NB4 (cell line): ENCODE data around the gene ROR2.
"Not testable (repeated sequence)": the region's sequence is repeated elsewhere in the genome, so short reads cannot be mapped to it uniquely, and the experiment has no call there.

Experiments
- DNase-seq: peaks from one replicate; pipeline ENCODE4 v3.0.0; 2010; ENCODE audit warnings: low read depth
- H3K4me3 ChIP-seq: one replicate; pipeline ENCODE4 v1.5.1; 2011; ENCODE audit warnings: mild to moderate bottlenecking, low read depth, low read length, moderate library complexity
- CTCF ChIP-seq: IDR thresholded peaks from one replicate; pipeline ENCODE4 v1.5.1; 2012; ENCODE audit warnings: low read depth, low read length
- MYC ChIP-seq: IDR thresholded peaks from 2 replicates; pipeline ENCODE4 v1.6.1; 2011; ENCODE audit warnings: low read depth, low read length
- POLR2A ChIP-seq: IDR thresholded peaks from 2 replicates; pipeline ENCODE4 v1.6.1; 2011; ENCODE audit warnings: mild to moderate bottlenecking; ENCODE audit not compliant: insufficient read length; ENCODE audit errors: extremely low read depth
- TF ChIP-seq, protein P1 (sequence below): IDR thresholded peaks from 2 replicates; pipeline ENCODE4 v1.6.1; 2011; ENCODE audit warnings: low read depth, low read length

Gene ROR2

GRCh38 chr9:91532325-91532724 lies 417.7 kb downstream of the ROR2 start:
- DNase-seq, result no peak
- H3K4me3 ChIP-seq, result no peak overlapping the region
- no peak for TF ChIP-seq CTCF
- TF ChIP-seq MYC, result no peak
- TF ChIP-seq, protein P1, sequence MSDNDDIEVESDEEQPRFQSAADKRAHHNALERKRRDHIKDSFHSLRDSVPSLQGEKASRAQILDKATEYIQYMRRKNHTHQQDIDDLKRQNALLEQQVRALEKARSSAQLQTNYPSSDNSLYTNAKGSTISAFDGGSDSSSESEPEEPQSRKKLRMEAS, result no peak
- no peak for TF ChIP-seq POLR2A

- no peak for TF ChIP-seq MYC
- TF ChIP-seq POLR2A, result no peak
- TF ChIP-seq, protein P1, result no peak
- no peak for TF ChIP-seq CTCF
- no peak overlapping the region for H3K4me3 ChIP-seq
- no peak for DNase-seq
These were observed 419.2 kb downstream of the ROR2 start for GRCh38 chr9:91530829-91531228.

GRCh38 chr9:91522481-91522880 lies 427.5 kb downstream of the ROR2 start:
- no peak for DNase-seq
- TF ChIP-seq, protein P1, result no peak
- TF ChIP-seq MYC, result no peak
- TF ChIP-seq POLR2A, result no peak
- TF ChIP-seq CTCF, result no peak
- no peak overlapping the region for H3K4me3 ChIP-seq

GRCh38 chr9:91519520-91520277 lies 430.3 kb downstream of the ROR2 start:
- no peak for DNase-seq
- H3K4me3 ChIP-seq, result no peak overlapping the region
- no peak for TF ChIP-seq POLR2A
- TF ChIP-seq CTCF, result no peak
- TF ChIP-seq MYC, result no peak
- TF ChIP-seq, protein P1, result no peak

- no peak for DNase-seq
- no peak for TF ChIP-seq MYC
- TF ChIP-seq, protein P1, result no peak
- H3K4me3 ChIP-seq, result no peak overlapping the region
These were observed 431.6 kb downstream of the ROR2 start for GRCh38 chr9:91518462-91518861.

DNA sequence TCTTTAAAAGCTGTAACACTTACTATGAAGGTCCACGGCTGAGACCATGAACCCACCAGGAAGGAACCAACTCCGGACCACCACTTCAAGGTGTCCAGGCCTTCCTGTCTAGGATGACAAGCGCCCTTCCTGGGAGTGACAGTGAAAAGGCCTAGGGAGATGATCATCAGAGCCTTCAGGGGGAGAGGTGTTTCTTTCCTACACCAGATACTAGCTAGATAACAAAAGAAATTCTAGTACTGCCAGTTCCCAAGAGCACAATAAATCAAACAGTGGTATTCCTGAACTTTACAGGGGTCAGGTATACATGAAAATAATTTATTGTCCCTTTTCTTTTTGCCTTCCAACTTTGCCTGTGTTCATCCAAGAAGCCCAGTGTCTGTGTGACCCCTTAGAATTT lies 432.2 kb downstream of the ROR2 start:
- no peak overlapping the region for H3K4me3 ChIP-seq
- no peak for DNase-seq
- TF ChIP-seq CTCF (no peak), MYC (no peak), POLR2A (no peak)
- TF ChIP-seq, protein P1, result no peak

- not testable (repeated sequence) for DNase-seq, H3K4me3 ChIP-seq
These were observed 432.7 kb downstream of the ROR2 start for GRCh38 chr9:91517332-91517731.
